H9 (cell line): Measurements from ENCODE around the gene OR2F2. TPM values are rescaled to one million over a fixed set of nuclear protein-coding genes. Genes with fewer than 3 reads are reported as not detected.

Source experiments
- DNase-seq: peaks from one replicate; pipeline ENCODE4 v3.0.0-alpha.2; 2017
- H2AFZ ChIP-seq: one replicate; pipeline ENCODE4 v1.6.1; 2013; ENCODE audit warnings: mild to moderate bottlenecking, low read length, control low read depth, moderate library complexity
- H2AK5ac ChIP-seq: 2 replicates; pipeline ENCODE4 v1.6.1; 2013; ENCODE audit warnings: low read length, control low read depth, mixed read lengths; ENCODE audit not compliant: insufficient read length
- H2BK120ac ChIP-seq: one replicate; pipeline ENCODE4 v1.6.1; 2013; ENCODE audit warnings: low read depth, mild to moderate bottlenecking, low read length, control low read depth, inconsistent platforms; ENCODE audit not compliant: poor library complexity, severe bottlenecking
- H2BK12ac ChIP-seq: 2 replicates; pipeline ENCODE4 v1.6.1; 2013; ENCODE audit warnings: low read length, control low read depth, mixed read lengths, low read depth; ENCODE audit not compliant: insufficient read length
- H2BK15ac ChIP-seq: 2 replicates; pipeline ENCODE4 v1.6.1; 2013; ENCODE audit warnings: low read depth, low read length, control low read depth
- H2BK20ac ChIP-seq: one replicate; pipeline ENCODE4 v1.6.1; 2013; ENCODE audit warnings: low read depth, mild to moderate bottlenecking, low read length, control low read depth, inconsistent platforms; ENCODE audit not compliant: poor library complexity, severe bottlenecking
- H2BK5ac ChIP-seq: 2 replicates; pipeline ENCODE4 v1.6.1; 2013; ENCODE audit warnings: low read length, control low read depth, mixed read lengths; ENCODE audit not compliant: insufficient read length
- H3K14ac ChIP-seq: 2 replicates; pipeline ENCODE4 v1.6.1; 2013; ENCODE audit warnings: low read length, control low read depth; ENCODE audit not compliant: insufficient read depth
- H3K18ac ChIP-seq: 2 replicates; pipeline ENCODE4 v1.6.1; 2013; ENCODE audit warnings: low read depth, mild to moderate bottlenecking, mixed read lengths, low read length, control low read depth; ENCODE audit not compliant: insufficient read length
- H3K23ac ChIP-seq: 2 replicates; pipeline ENCODE4 v1.6.1; 2013; ENCODE audit warnings: low read length, control low read depth, mixed read lengths, low read depth; ENCODE audit not compliant: insufficient read length
- H3K23me2 ChIP-seq: 2 replicates; pipeline ENCODE4 v1.6.1; 2013; ENCODE audit warnings: low read depth, mild to moderate bottlenecking, mixed read lengths, low read length, control low read depth; ENCODE audit not compliant: insufficient read length, poor library complexity, severe bottlenecking
- H3K27ac ChIP-seq: 2 replicates; pipeline ENCODE4 v1.5.1; 2013; ENCODE audit warnings: low read length, control low read depth, mixed read lengths, low read depth; ENCODE audit not compliant: insufficient read length
- H3K27me3 ChIP-seq: 2 replicates; pipeline ENCODE4 v1.6.1; 2013; ENCODE audit warnings: low read length, control low read depth, inconsistent platforms; ENCODE audit not compliant: insufficient read depth
- H3K4ac ChIP-seq: 2 replicates; pipeline ENCODE4 v1.6.1; 2013; ENCODE audit warnings: low read depth, mild to moderate bottlenecking, control low read depth, inconsistent platforms, low read length, moderate library complexity
- H3K4me1 ChIP-seq: 2 replicates; pipeline ENCODE4 v1.6.1; 2013; ENCODE audit warnings: low read length, control low read depth, inconsistent platforms; ENCODE audit not compliant: insufficient read depth
- H3K4me2 ChIP-seq: 2 replicates; pipeline ENCODE4 v1.6.1; 2013; ENCODE audit warnings: low read length, control low read depth, mixed read lengths; ENCODE audit not compliant: insufficient read length, insufficient read depth
- H3K56ac ChIP-seq: 2 replicates; pipeline ENCODE4 v1.6.1; 2013; ENCODE audit warnings: low read depth, mild to moderate bottlenecking, mixed read lengths, low read length, control low read depth; ENCODE audit not compliant: insufficient read length
- H3K79me1 ChIP-seq: 2 replicates; pipeline ENCODE4 v1.6.1; 2013; ENCODE audit warnings: low read depth, mild to moderate bottlenecking, moderate library complexity, low read length, control low read depth, inconsistent platforms; ENCODE audit not compliant: insufficient read depth, poor library complexity, severe bottlenecking
- H3K79me2 ChIP-seq: 2 replicates; pipeline ENCODE4 v1.6.1; 2013; ENCODE audit warnings: low read length, control low read depth, inconsistent platforms; ENCODE audit not compliant: insufficient read depth
- H3K9ac ChIP-seq: 2 replicates; pipeline ENCODE4 v1.6.1; 2013; ENCODE audit warnings: low read length, control low read depth, mixed read lengths; ENCODE audit not compliant: insufficient read length; ENCODE audit errors: extremely low read depth
- H3K9me3 ChIP-seq: one replicate; pipeline ENCODE4 v1.6.1; 2013; ENCODE audit warnings: low read depth, low read length, inconsistent platforms; ENCODE audit not compliant: control insufficient read depth
- H3T11ph ChIP-seq: one replicate; pipeline ENCODE4 v1.6.1; 2013; ENCODE audit warnings: mild to moderate bottlenecking, low read length, control low read depth, inconsistent platforms
- H4K20me1 ChIP-seq: one replicate; pipeline ENCODE4 v1.6.1; 2013; ENCODE audit not compliant: control insufficient read depth, insufficient read length, insufficient read depth
- H4K5ac ChIP-seq: 2 replicates; pipeline ENCODE4 v1.6.1; 2013; ENCODE audit warnings: low read depth, mild to moderate bottlenecking, mixed read lengths, low read length, control low read depth; ENCODE audit not compliant: insufficient read length
- H4K8ac ChIP-seq: replicated peaks from 2 replicates; pipeline ENCODE4 v1.6.1; 2013; ENCODE audit warnings: low read length, control low read depth, mixed read lengths, low read depth; ENCODE audit not compliant: insufficient read length
- H4K91ac ChIP-seq: 2 replicates; pipeline ENCODE4 v1.6.1; 2013; ENCODE audit warnings: low read depth, mild to moderate bottlenecking, moderate library complexity, mixed read lengths, low read length, control low read depth; ENCODE audit not compliant: insufficient read length
- H3K27ac Mint-ChIP-seq, 3 experiments: 2 replicates in 2 of 3; 3 replicates in 1 of 3; pipeline ENCODE4 v1.8.0; 2020 to 2021; ENCODE audit warnings: mixed read lengths in 3 of 3, mild to moderate bottlenecking in 1 of 3, moderate library complexity in 1 of 3
- H3K27me3 Mint-ChIP-seq: 2 replicates; pipeline ENCODE4 v1.8.0; 2021; ENCODE audit warnings: low read depth, mild to moderate bottlenecking, moderate library complexity, mixed read lengths
- H3K36me3 Mint-ChIP-seq, 3 experiments: 2 replicates in 2 of 3; 3 replicates in 1 of 3; pipeline ENCODE4 v1.8.0; 2020 to 2021; ENCODE audit warnings: low read depth in 3 of 3, mixed read lengths in 3 of 3; ENCODE audit not compliant: insufficient read depth in 1 of 3
- H3K4me1 Mint-ChIP-seq, 2 experiments: 2 replicates each; pipeline ENCODE4 v1.8.0; 2020; ENCODE audit warnings: mixed read lengths in 2 of 2
- H3K4me3 Mint-ChIP-seq, 2 experiments: 2 replicates in 1 of 2; 3 replicates in 1 of 2; pipeline ENCODE4 v1.8.0; 2020 to 2021; ENCODE audit warnings: mild to moderate bottlenecking in 2 of 2, mixed read lengths in 2 of 2, moderate library complexity in 1 of 2
- H3K9me3 Mint-ChIP-seq, 2 experiments: 2 replicates in 1 of 2; 3 replicates in 1 of 2; pipeline ENCODE4 v1.8.0; 2020; ENCODE audit warnings: mild to moderate bottlenecking in 2 of 2, mixed read lengths in 2 of 2, moderate library complexity in 1 of 2
- WGBS: extraction: QIAGEN DNeasy Blood & Tissue Kit; methylation state at CpG from one replicate; pipeline ENCODE4 v1.1.7; 2013; ENCODE audit warnings: missing lambda C conversion rate, low lambda C conversion rate, mixed read lengths; ENCODE audit not compliant: insufficient read length; ENCODE audit errors: extremely low coverage; 5-methylcytosine and 5-hydroxymethylcytosine counted together
- total RNA-seq: library from RNA; stranded (reverse); gene quantifications from 2 replicates; pipeline ENCODE4 v1.2.1, GENCODE V29; 2021
- TF ChIP-seq, protein P1 (sequence below): fragments of 200-600 bp; sonication (generic); conservative IDR thresholded peaks from 3 replicates; pipeline ENCODE4 v1.8.0; 2021; ENCODE audit warnings: antibody characterized with exemption, mild to moderate bottlenecking

The OR2F2 gene
- total RNA-seq, 1 experiment from 2014 or later = not detected

DNA sequence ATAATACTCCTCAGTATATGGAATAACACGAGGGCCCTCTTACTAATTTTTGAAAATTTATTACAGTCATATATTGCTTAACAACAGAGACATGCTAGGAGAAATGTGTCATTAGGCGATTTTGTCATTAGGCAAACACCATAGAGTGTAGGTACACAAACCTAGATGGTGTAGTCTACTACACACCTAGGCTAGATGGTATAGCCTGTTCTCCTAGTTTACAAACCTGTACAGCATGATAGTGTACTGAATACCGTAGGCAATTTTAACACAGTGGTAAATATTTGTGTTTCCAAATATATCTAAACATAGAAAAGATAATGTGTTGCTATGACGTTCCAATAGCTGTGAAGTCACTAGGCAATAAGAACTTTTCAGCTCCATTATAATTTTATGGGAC, 32.4 kb downstream of the OR2F2 start:
- Histone ChIP-seq H3K9ac (no peak overlapping the region), H4K20me1 (no peaks in the 10 kb centered on the region), H3K56ac (no peak overlapping the region), H3K79me1 (no peaks in the 10 kb centered on the region), H3K4me2 (no peak overlapping the region), H4K8ac (no peak overlapping the region), H3K27me3 (no peaks in the 10 kb centered on the region), H4K91ac (no peak overlapping the region), H3K23ac (no peak overlapping the region), H2BK120ac (no peak overlapping the region), H2BK20ac (no peak overlapping the region), H3K14ac (no peak overlapping the region), H2BK12ac (no peak overlapping the region), H2AFZ (no peak overlapping the region), H3K4ac (no peak overlapping the region), H3K23me2 (no peaks in the 10 kb centered on the region), H3K4me1 (no peaks in the 10 kb centered on the region), H2AK5ac (no peak overlapping the region), H2BK5ac (no peak overlapping the region), H3K27ac (no peak overlapping the region), H3K9me3 (no peaks in the 10 kb centered on the region), H4K5ac (no peak overlapping the region), H2BK15ac (no peak overlapping the region), H3K79me2 (no peaks in the 10 kb centered on the region), H3K18ac (no peak overlapping the region), H3T11ph (no peak overlapping the region)
- TF ChIP-seq, protein P1, sequence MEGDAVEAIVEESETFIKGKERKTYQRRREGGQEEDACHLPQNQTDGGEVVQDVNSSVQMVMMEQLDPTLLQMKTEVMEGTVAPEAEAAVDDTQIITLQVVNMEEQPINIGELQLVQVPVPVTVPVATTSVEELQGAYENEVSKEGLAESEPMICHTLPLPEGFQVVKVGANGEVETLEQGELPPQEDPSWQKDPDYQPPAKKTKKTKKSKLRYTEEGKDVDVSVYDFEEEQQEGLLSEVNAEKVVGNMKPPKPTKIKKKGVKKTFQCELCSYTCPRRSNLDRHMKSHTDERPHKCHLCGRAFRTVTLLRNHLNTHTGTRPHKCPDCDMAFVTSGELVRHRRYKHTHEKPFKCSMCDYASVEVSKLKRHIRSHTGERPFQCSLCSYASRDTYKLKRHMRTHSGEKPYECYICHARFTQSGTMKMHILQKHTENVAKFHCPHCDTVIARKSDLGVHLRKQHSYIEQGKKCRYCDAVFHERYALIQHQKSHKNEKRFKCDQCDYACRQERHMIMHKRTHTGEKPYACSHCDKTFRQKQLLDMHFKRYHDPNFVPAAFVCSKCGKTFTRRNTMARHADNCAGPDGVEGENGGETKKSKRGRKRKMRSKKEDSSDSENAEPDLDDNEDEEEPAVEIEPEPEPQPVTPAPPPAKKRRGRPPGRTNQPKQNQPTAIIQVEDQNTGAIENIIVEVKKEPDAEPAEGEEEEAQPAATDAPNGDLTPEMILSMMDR = no peak
- peaks cover 3% of the 10 kb centered on the region in 2 experiments; a peak in 3 of 4 replicates for H3K4me1 Mint-ChIP-seq
- DNase-seq = no peak
- peaks cover 5 to 10% of the 10 kb centered on the region in 2 experiments; a peak in 2 of 5 replicates for H3K9me3 Mint-ChIP-seq
- no peaks in the 10 kb centered on the region; a peak in 1 of 7 replicates for H3K36me3 Mint-ChIP-seq
- no CpG with 5 or more reads among the region's 4 CpGs for WGBS
- H3K27me3 Mint-ChIP-seq = no peaks in the 10 kb centered on the region
- H3K4me3 Mint-ChIP-seq = no peak overlapping the region
- H3K27ac Mint-ChIP-seq = no peak overlapping the region
